ENCODE measurements around the gene MRPL43.

DNA sequence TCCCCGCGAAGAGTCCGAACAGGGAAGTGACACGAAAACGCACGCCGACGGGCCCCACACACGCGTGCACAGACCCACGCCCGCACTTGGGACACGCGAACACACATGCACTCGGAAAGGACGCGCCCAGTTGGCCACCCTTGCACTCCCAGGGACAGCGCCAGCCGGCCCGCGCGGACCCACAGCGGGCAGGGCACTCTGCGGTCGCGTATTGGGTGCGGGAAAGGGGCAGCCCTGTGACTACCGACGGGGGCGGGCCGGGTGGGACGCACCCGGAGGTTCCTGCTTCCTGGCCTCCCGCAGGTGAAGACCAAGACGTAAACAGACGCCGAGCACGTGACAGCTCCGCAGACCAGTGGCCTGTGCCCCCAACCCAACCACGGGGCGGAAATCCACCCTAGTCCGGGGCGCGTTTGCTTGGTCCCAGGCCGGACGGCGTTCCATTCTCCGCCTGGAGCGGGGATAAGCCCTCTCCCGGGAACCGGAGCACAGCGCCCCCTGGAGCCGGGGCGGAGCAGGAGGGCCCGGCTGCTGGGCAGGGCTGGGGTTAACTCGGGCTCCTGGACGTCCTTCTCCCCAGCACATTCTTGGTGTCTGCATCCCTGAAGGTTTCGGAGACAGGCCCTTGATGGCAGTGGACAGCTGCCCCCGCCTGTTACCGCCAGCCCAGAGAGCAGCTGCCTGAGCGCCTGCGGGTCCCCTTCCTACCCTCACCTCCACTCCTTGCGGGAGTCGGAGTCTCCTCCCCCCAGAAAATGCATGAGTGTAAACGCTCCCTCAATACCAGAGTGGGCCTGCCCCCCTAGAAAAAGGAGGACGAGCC is 10.3 kb upstream of the MRPL43 start:
- TF ChIP-seq EZH2 (IDR thresholded peaks at IDR 0.05) (no peak), EZH2phosphoT487 (IDR thresholded peaks at IDR 0.05) (no peak)

All from neural progenitor cell (in vitro differentiated cells).